ENCODE measurements around the gene DNAI2.

DNAI2 gene

GRCh38 chr17:74274060-74274708, at the start of gene DNAI2:
TSS of gene DNAI2 (plus strand) at chr17:74274234. CDS start at chr17:74281818, 7,584 bp downstream.
- DNase-seq = no peak
- in situ Hi-C loops (cut with MboI; ENCODE audit: low pct_unique_long_range_greater_than_20kb, low sequenced_read_pairs) = loop anchor here (10.0 kb wide), 1 partner anchor 49 kb away; no protein-coding TSS in a partner anchor

GRCh38 chr17:74224959-74225725, 48.9 kb upstream of the DNAI2 start:
- in situ Hi-C loops (cut with MboI; ENCODE audit: low pct_unique_long_range_greater_than_20kb, low sequenced_read_pairs) = loop anchor here (10.0 kb wide), 1 partner anchor 50 kb away; the partner anchor contains the start of gene DNAI2
- no peak for DNase-seq

- DNase-seq = no peak
- in situ Hi-C loops (cut with MboI; ENCODE audit: low pct_unique_long_range_greater_than_20kb, low sequenced_read_pairs) = loop anchor here (10.0 kb wide), 1 partner anchor 49 kb away; the partner anchor contains the start of gene DNAI2
Measured at GRCh38 chr17:74226252-74226651, 47.8 kb upstream of the DNAI2 start.

GRCh38 chr17:74227271-74228080, 46.6 kb upstream of the DNAI2 start:
- no peak for DNase-seq
- in situ Hi-C loops (cut with MboI; ENCODE audit: low pct_unique_long_range_greater_than_20kb, low sequenced_read_pairs) = loop anchor here (10.0 kb wide), 1 partner anchor 47 kb away; the partner anchor contains the start of gene DNAI2

GRCh38 chr17:74228306-74228978, 45.6 kb upstream of the DNAI2 start:
- in situ Hi-C loops (cut with MboI; ENCODE audit: low pct_unique_long_range_greater_than_20kb, low sequenced_read_pairs) = loop anchor here (10.0 kb wide), 1 partner anchor 46 kb away; the partner anchor contains the start of gene DNAI2
- no peak for DNase-seq

- DNase-seq = no peak
Measured at GRCh38 chr17:74230896-74231295, 43.1 kb upstream of the DNAI2 start.

GRCh38 chr17:74231928-74232907, 41.8 kb upstream of the DNAI2 start:
- in situ Hi-C loops (cut with MboI; ENCODE audit: low pct_unique_long_range_greater_than_20kb, low sequenced_read_pairs) = no loop called here
- no peak for DNase-seq

More at GRCh38 chr17:74230896-74231295, 43.1 kb upstream of the DNAI2 start:
- in situ Hi-C loops (cut with MboI; ENCODE audit: low pct_unique_long_range_greater_than_20kb, low sequenced_read_pairs) = no loop called here

GRCh38 chr17:74233937-74234336, 40.1 kb upstream of the DNAI2 start:
- in situ Hi-C loops (cut with MboI; ENCODE audit: low pct_unique_long_range_greater_than_20kb, low sequenced_read_pairs) = no loop called here
- DNase-seq = no peak

- DNase-seq = no peak
- in situ Hi-C loops (cut with MboI; ENCODE audit: low pct_unique_long_range_greater_than_20kb, low sequenced_read_pairs) = no loop called here
Measured at GRCh38 chr17:74234486-74234885, 39.5 kb upstream of the DNAI2 start.

GRCh38 chr17:74235040-74235581, 38.9 kb upstream of the DNAI2 start:
- in situ Hi-C loops (cut with MboI; ENCODE audit: low pct_unique_long_range_greater_than_20kb, low sequenced_read_pairs) = no loop called here

GRCh38 chr17:74235911-74236371, 38.1 kb upstream of the DNAI2 start:
- DNase-seq = no peak
- in situ Hi-C loops (cut with MboI; ENCODE audit: low pct_unique_long_range_greater_than_20kb, low sequenced_read_pairs) = no loop called here

More at GRCh38 chr17:74235040-74235581, 38.9 kb upstream of the DNAI2 start:
- DNase-seq = no peak

- in situ Hi-C loops (cut with MboI; ENCODE audit: low pct_unique_long_range_greater_than_20kb, low sequenced_read_pairs) = no loop called here
- no peak for DNase-seq
Measured at GRCh38 chr17:74237321-74237720, 36.7 kb upstream of the DNAI2 start.

- in situ Hi-C loops (cut with MboI; ENCODE audit: low pct_unique_long_range_greater_than_20kb, low sequenced_read_pairs) = no loop called here
Measured at GRCh38 chr17:74239172-74239571, 34.9 kb upstream of the DNAI2 start.

GRCh38 chr17:74240618-74241205, 33.3 kb upstream of the DNAI2 start:
- no peak for DNase-seq

More at GRCh38 chr17:74239172-74239571, 34.9 kb upstream of the DNAI2 start:
- no peak for DNase-seq

GRCh38 chr17:74241431-74241830, 32.6 kb upstream of the DNAI2 start:
- in situ Hi-C loops (cut with MboI; ENCODE audit: low pct_unique_long_range_greater_than_20kb, low sequenced_read_pairs) = no loop called here
- no peak for DNase-seq

More at GRCh38 chr17:74240618-74241205, 33.3 kb upstream of the DNAI2 start:
- in situ Hi-C loops (cut with MboI; ENCODE audit: low pct_unique_long_range_greater_than_20kb, low sequenced_read_pairs) = no loop called here

GRCh38 chr17:74241847-74242246, 32.2 kb upstream of the DNAI2 start:
- in situ Hi-C loops (cut with MboI; ENCODE audit: low pct_unique_long_range_greater_than_20kb, low sequenced_read_pairs) = no loop called here
- no peak for DNase-seq

Measured in KBM-7 (cell line).